WTC11 (cell line): ENCODE measurements around the gene RCAN1.
"Not testable (repeated sequence)": the region's sequence is repeated elsewhere in the genome, so short reads cannot be mapped to it uniquely, and the experiment has no call there.

Experiments
- CREB1 ChIP-seq: sonication (generic); formaldehyde crosslinking; IDR thresholded peaks from 2 replicates; pipeline ENCODE4 v1.8.0; 2023; ENCODE audit warnings: mild to moderate bottlenecking, missing genetic modification reagents
- CTCF ChIP-seq: fragments of 200-600 bp; IDR thresholded peaks from 2 replicates; pipeline ENCODE4 v1.8.0; 2022; ENCODE audit warnings: antibody characterized with exemption
- ETV6 ChIP-seq: sonication (generic); formaldehyde crosslinking; IDR thresholded peaks from 2 replicates; pipeline ENCODE4 v1.8.1; 2022; ENCODE audit warnings: mild to moderate bottlenecking, missing genetic modification reagents
- KAT7 ChIP-seq: sonication (generic); formaldehyde crosslinking; IDR thresholded peaks from 2 replicates; pipeline ENCODE4 v1.8.1; 2023; ENCODE audit warnings: missing genetic modification reagents, mild to moderate bottlenecking, borderline replicate concordance
- SMAD4 ChIP-seq: sonication (generic); formaldehyde crosslinking; IDR thresholded peaks from 2 replicates; pipeline ENCODE4 v1.8.0; 2022; ENCODE audit warnings: mild to moderate bottlenecking, missing genetic modification reagents
- SP1 ChIP-seq: sonication (generic); formaldehyde crosslinking; conservative IDR thresholded peaks from 2 replicates; pipeline ENCODE4 v1.8.1; 2022; ENCODE audit warnings: missing genetic modification reagents

- not testable (repeated sequence) for TF ChIP-seq SP1 (CRISPR knock-in tag); CREB1 (CRISPR knock-in tag); CTCF; KAT7; ETV6 (CRISPR knock-in tag); SMAD4
Observed at GRCh38 chr21:34563370-34563769, 51.5 kb downstream of the RCAN1 start.
